Endothelial cell of umbilical vein (primary cell): ENCODE data around the gene FILIP1L. TPM values are rescaled to one million over a fixed set of nuclear protein-coding genes. Genes with fewer than 3 reads are reported as not detected.

Experiments
- BruUV-seq: library from RNA; stranded (reverse); fragments of 400-500 nt; replicated peaks from 2 replicates; lab custom pipeline; 2021; lab: Mats Ljungman, UMichigan
- CTCF ChIA-PET: fragments of 300-600, 350-600 bp; sonication (Branson Sonifier 250); formaldehyde crosslinking; loops from one replicate; lab custom pipeline; 2021; ENCODE audit warnings: antibody characterized with exemption, inconsistent platforms; lab: Charles Lee
- POLR2A ChIA-PET: fragments of 300-600, 350-600 bp; sonication (Branson Sonifier 250); formaldehyde crosslinking; loops from one replicate; lab custom pipeline; 2021; ENCODE audit warnings: antibody characterized with exemption, inconsistent platforms; lab: Charles Lee
- DNase-seq: peaks from one replicate; pipeline ENCODE4 v3.0.0-alpha.2; 2011; ENCODE audit warnings: low read depth, low spot score
- FAIRE-seq: peaks from 2 replicates; lab custom pipeline; 2011; peaks lifted over from hg19 to GRCh38; lab: Jason Lieb, UNC
- H2AFZ ChIP-seq: 2 replicates; pipeline ENCODE4 v1.6.0; 2012; ENCODE audit warnings: low read depth, low read length, control low read depth, inconsistent platforms
- H3K27ac ChIP-seq: 2 replicates; pipeline ENCODE4 v1.5.1; 2011; ENCODE audit warnings: low read depth, mild to moderate bottlenecking, control low read depth, low read length, moderate library complexity; ENCODE audit not compliant: insufficient read depth
- H3K27me3 ChIP-seq, 2 experiments: 2 replicates each; pipeline versions ENCODE4 v1.6.0 to v1.6.1; 2011; ENCODE audit warnings: low read length in 2 of 2, mixed read lengths in 1 of 2; ENCODE audit not compliant: control insufficient read depth in 2 of 2, insufficient read depth in 2 of 2
- H3K36me3 ChIP-seq, 2 experiments: 2 replicates in 1 of 2; 3 replicates in 1 of 2; pipeline ENCODE4 v1.5.1; 2011; ENCODE audit warnings: low read length in 2 of 2, mild to moderate bottlenecking in 1 of 2, moderate library complexity in 1 of 2; ENCODE audit not compliant: control insufficient read depth in 2 of 2, insufficient read depth in 2 of 2; ENCODE audit errors: extremely low read depth in 1 of 2
- H3K4me1 ChIP-seq: 3 replicates; pipeline ENCODE4 v1.5.1; 2011; ENCODE audit warnings: mild to moderate bottlenecking, low read length; ENCODE audit not compliant: control insufficient read depth, insufficient read depth; ENCODE audit errors: extremely low read depth
- H3K4me2 ChIP-seq: 2 replicates; pipeline ENCODE4 v1.6.1; 2011; ENCODE audit warnings: low read length, control low read depth, mixed read lengths; ENCODE audit not compliant: insufficient read depth
- H3K4me3 ChIP-seq, 3 experiments: fragments of 200-600 bp in 1 of 3; sonication (generic), shearing (Covaris generic) in 1 of 3; replicated peaks in 1 of 3; 2 replicates each; pipeline ENCODE4 v1.5.1; 2011 to 2016; ENCODE audit warnings: control low read depth in 3 of 3, low read length in 3 of 3, mild to moderate bottlenecking in 2 of 3, inconsistent platforms in 1 of 3, low read depth in 1 of 3, moderate library complexity in 1 of 3; ENCODE audit not compliant: insufficient read depth in 1 of 3
- H3K79me2 ChIP-seq: 2 replicates; pipeline ENCODE4 v1.6.0; 2012; ENCODE audit warnings: low read length, inconsistent platforms; ENCODE audit not compliant: control insufficient read depth, insufficient read depth
- H3K9ac ChIP-seq: replicated peaks from 2 replicates; pipeline ENCODE3; 2011; ENCODE audit warnings: low read length, control low read depth; ENCODE audit not compliant: insufficient read depth; ENCODE audit errors: extremely low read depth
- H3K9me1 ChIP-seq: replicated peaks from 3 replicates; pipeline ENCODE4 v1.6.0; 2011; ENCODE audit warnings: mild to moderate bottlenecking, low read length; ENCODE audit not compliant: control insufficient read depth, insufficient read depth; ENCODE audit errors: extremely low read depth
- H3K9me3 ChIP-seq: replicated peaks from 2 replicates; pipeline ENCODE4 v1.5.1; 2012; ENCODE audit warnings: low read length, inconsistent platforms; ENCODE audit not compliant: control insufficient read depth, insufficient read depth
- H4K20me1 ChIP-seq: replicated peaks from 2 replicates; pipeline ENCODE3; 2011; ENCODE audit warnings: mild to moderate bottlenecking, low read length; ENCODE audit not compliant: control insufficient read depth, insufficient read depth; ENCODE audit errors: extremely low read depth
- EZH2 ChIP-seq: IDR thresholded peaks from 2 replicates; pipeline ENCODE4 v1.6.1; 2012; ENCODE audit warnings: borderline replicate concordance, low read depth, mild to moderate bottlenecking, moderate library complexity, low read length, inconsistent platforms; ENCODE audit not compliant: severe bottlenecking
- FOS ChIP-seq: IDR thresholded peaks from 2 replicates; pipeline ENCODE4 v1.6.1; 2011; ENCODE audit warnings: mild to moderate bottlenecking, low read length, moderate library complexity, borderline replicate concordance; ENCODE audit not compliant: insufficient read depth
- GATA2 ChIP-seq: IDR thresholded peaks from 2 replicates; pipeline ENCODE4 v1.7.0; 2011; ENCODE audit warnings: low read depth, mild to moderate bottlenecking, moderate library complexity, mixed read lengths, low read length; ENCODE audit not compliant: insufficient read length, insufficient read depth
- JUN ChIP-seq: IDR thresholded peaks from 2 replicates; pipeline ENCODE4 v1.6.1; 2011; ENCODE audit warnings: borderline replicate concordance, low read depth; ENCODE audit not compliant: insufficient read length, insufficient read depth
- MYC ChIP-seq: IDR thresholded peaks from one replicate; pipeline ENCODE4 v1.6.1; 2011; ENCODE audit warnings: mild to moderate bottlenecking, low read depth, low read length
- POLR2A ChIP-seq: IDR thresholded peaks from 2 replicates; pipeline ENCODE4 v1.6.1; 2012; ENCODE audit warnings: low read depth, mild to moderate bottlenecking, control low read depth, low read length
- POLR2AphosphoS5 ChIP-seq: IDR thresholded peaks from 2 replicates; pipeline ENCODE4 v1.6.1; 2012; ENCODE audit warnings: low read depth, mild to moderate bottlenecking, control low read depth, low read length, moderate library complexity; ENCODE audit not compliant: insufficient read depth
- dilution Hi-C: fragments of 300-500 bp; cut with MboI; formaldehyde crosslinking; loops from one replicate; pipeline ENCODE4 v1.15.0; 2019; ENCODE audit warnings: low sequenced_read_pairs; ENCODE audit not compliant: extremely low pct_ligation_motif_present
- intact Hi-C: fragments of 100-400 bp; cut with micrococcal nuclease; formaldehyde crosslinking; loops from one replicate; pipeline ENCODE4 v1.10.0; 2022
- polyA plus RNA-seq, 4 experiments: library from polyadenylated mRNA; depleted of rRNA in 3 of 4; stranded (reverse) in 3 of 4; unstranded in 1 of 4; fragments of >200 nt; gene quantifications; 2 replicates each; pipeline versions ENCODE4 v1.2.1 to v1.2.3, GENCODE V29; 2011 to 2012; ENCODE audit warnings: missing spikeins in 1 of 4
- total RNA-seq: library from RNA; stranded (reverse); gene quantifications from 2 replicates; pipeline ENCODE4 v1.2.3, GENCODE V29; 2021
- TF ChIP-seq, protein P1 (sequence below): IDR thresholded peaks from 2 replicates; pipeline ENCODE4 v1.6.1; 2011; ENCODE audit not compliant: insufficient read depth, insufficient read length
- TF ChIP-seq, protein P2 (sequence below), 2 donors: IDR thresholded peaks; 1 replicate in 1 of 2; 2 replicates in 1 of 2; pipeline ENCODE4 v1.5.1; 2011; ENCODE audit warnings: low read length in 2 of 2, mild to moderate bottlenecking in 2 of 2, moderate library complexity in 2 of 2, control low read depth in 1 of 2, inconsistent platforms in 1 of 2, low read depth in 1 of 2; ENCODE audit not compliant: insufficient read depth in 1 of 2; ENCODE audit errors: extremely low read depth in 1 of 2

Gene FILIP1L
- total and polyA plus RNA-seq, 2 donors (not counting 3 experiments of a cell fraction or from before 2014, with no cell fraction given) = 26.0 to 29.9 TPM

DNA sequence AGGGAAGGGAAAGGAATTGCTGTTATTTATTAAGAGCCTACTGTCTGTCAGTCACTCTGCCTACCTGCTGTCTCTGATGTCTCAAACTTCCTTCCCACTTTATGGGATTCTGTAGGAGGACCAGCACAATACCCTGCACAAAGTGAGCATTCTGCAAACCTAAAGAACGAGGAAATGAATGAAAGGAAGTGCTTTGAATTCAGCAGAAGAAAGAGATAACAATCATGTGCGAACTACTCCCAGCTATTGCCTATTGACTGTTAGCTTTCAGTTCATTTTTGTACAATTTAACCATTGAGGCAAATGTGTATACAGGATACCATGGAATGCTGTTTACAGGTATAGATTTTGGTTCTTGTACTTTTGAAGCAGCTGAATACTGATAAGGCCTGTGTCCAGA, 229.8 kb downstream of the FILIP1L start:
- Histone ChIP-seq H3K4me2 (peak overlapping the region; percentile 90), H3K4me1 (peaks cover 33% of the 10 kb centered on the region), H3K27ac (peak overlapping the region; percentile 49), H4K20me1 (no peaks in the 10 kb centered on the region), H3K9ac (peak overlapping the region; percentile 44), H3K9me3 (no peaks in the 10 kb centered on the region), H3K79me2 (peaks cover 3% of the 10 kb centered on the region), H3K27me3 (no peaks in the 10 kb centered on the region), H3K36me3 (no peaks in the 10 kb centered on the region), H3K4me3 (peak overlapping the region in 1 of 3 experiments; percentile 27), H2AFZ (peak overlapping the region; percentile 56), H3K9me1 (no peaks in the 10 kb centered on the region)
- TF ChIP-seq EZH2 (no peak), GATA2 (peak; percentile 93)
- TF ChIP-seq, protein P1, sequence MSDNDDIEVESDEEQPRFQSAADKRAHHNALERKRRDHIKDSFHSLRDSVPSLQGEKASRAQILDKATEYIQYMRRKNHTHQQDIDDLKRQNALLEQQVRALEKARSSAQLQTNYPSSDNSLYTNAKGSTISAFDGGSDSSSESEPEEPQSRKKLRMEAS = no peak
- no TSS peak for BruUV-seq
- DNase-seq (peak; percentile 58), FAIRE-seq (peak; percentile 76)
- ChIA-PET POLR2A (interaction anchor here (0.6 kb wide), 2 partner anchors 9 to 17 kb away, joined by 3 read pairs; no protein-coding TSS in a partner anchor), CTCF (interaction anchor here (0.7 to 2.5 kb wide), 11 partner anchors 10 to 370 kb away, joined by 3 to 10 read pairs (median 4); no protein-coding TSS in a partner anchor)
- intact Hi-C loops (no loop called here), dilution Hi-C loops (no loop called here)

DNA sequence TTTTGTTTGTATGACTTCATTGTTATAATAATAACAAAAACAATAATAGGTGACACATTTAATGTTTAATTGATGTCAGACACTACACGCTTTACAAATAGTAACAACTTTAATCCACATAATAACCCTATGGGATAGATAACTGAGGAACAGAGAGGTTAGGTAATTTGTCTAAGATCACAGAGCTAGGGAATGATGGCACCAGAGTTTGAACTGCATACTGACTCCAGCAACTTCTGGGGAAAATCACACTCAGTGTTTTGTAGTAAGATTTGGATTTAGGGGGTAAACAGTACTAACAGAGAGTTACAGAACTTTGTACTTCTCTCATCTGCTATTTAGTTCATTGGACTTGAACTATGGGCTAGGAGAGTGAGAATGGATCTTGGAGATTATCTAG, 230.6 kb downstream of the FILIP1L start:
- intact Hi-C loops = no loop called here
- Histone ChIP-seq H4K20me1 (no peaks in the 10 kb centered on the region), H3K9me1 (no peaks in the 10 kb centered on the region), H3K79me2 (peaks cover 3% of the 10 kb centered on the region), H3K9me3 (no peaks in the 10 kb centered on the region), H3K4me2 (no peak overlapping the region), H2AFZ (no peak overlapping the region), H3K27ac (no peak overlapping the region), H3K9ac (no peak overlapping the region), H3K27me3 (no peaks in the 10 kb centered on the region), H3K36me3 (no peaks in the 10 kb centered on the region), H3K4me1 (peaks cover 33% of the 10 kb centered on the region), H3K4me3 (no peak overlapping the region)
- BruUV-seq = no TSS peak
- dilution Hi-C loops = no loop called here
- TF ChIP-seq POLR2A (no peak), FOS (no peak), MYC (no peak), JUN (no peak), GATA2 (no peak), POLR2AphosphoS5 (no peak), EZH2 (no peak)
- TF ChIP-seq, protein P1 = no peak
- TF ChIP-seq, protein P2, sequence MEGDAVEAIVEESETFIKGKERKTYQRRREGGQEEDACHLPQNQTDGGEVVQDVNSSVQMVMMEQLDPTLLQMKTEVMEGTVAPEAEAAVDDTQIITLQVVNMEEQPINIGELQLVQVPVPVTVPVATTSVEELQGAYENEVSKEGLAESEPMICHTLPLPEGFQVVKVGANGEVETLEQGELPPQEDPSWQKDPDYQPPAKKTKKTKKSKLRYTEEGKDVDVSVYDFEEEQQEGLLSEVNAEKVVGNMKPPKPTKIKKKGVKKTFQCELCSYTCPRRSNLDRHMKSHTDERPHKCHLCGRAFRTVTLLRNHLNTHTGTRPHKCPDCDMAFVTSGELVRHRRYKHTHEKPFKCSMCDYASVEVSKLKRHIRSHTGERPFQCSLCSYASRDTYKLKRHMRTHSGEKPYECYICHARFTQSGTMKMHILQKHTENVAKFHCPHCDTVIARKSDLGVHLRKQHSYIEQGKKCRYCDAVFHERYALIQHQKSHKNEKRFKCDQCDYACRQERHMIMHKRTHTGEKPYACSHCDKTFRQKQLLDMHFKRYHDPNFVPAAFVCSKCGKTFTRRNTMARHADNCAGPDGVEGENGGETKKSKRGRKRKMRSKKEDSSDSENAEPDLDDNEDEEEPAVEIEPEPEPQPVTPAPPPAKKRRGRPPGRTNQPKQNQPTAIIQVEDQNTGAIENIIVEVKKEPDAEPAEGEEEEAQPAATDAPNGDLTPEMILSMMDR (IDR thresholded peaks at IDR 0.05; ENCODE audit: extremely low read depth in 1 of 2, insufficient read depth in 1 of 2, low read depth in 1 of 2, low read length in 2 of 2) = no peak
- CTCF ChIA-PET = interaction anchor here (0.8 to 2.5 kb wide), 6 partner anchors 11 to 159 kb away, joined by 3 to 10 read pairs (median 4); no protein-coding TSS in a partner anchor
- DNase-seq (no peak), FAIRE-seq (no peak)
- POLR2A ChIA-PET = interaction anchor here (0.6 kb wide), 1 partner anchor 18 kb away, joined by 3 read pairs; no protein-coding TSS in a partner anchor
